ENCODE results near the gene MGME1.

Gene MGME1

DNA sequence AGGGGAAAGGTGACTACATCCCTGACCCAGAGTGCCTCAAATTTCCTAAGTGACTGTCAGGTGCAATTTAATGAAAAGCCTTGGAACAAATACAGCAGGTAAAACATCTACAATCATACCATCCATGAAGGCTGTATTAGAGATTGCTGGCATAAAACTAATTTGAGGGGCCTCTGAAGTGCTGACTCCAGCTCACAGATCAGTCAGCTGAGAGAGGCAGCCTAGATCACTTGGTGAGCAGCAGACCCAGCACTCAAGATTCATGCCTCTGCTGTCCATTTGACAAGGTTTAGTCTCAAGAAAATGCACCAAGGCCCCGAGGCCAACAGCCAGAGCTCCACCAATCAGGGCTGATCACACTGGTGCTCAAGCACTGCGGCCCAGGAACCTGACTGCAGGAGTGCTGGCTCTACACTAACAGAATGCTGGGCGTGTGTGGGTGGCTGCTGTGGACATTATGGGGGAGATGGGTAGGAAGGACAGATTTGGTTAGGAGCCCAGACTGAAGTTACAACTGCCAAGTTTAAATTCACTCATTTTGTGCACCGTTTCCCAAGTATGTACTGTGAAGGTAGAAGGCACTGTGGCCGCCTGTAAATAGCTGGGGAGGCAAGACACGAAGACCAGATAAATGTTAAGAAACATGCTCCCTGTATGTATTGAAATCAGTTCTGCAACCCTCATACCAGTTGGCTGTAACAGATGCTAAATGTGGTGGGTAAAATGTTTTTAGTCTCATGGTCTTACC lies 28.4 kb upstream of the MGME1 start:
- no peak for DNase-seq (ENCODE audit: low spot score)

DNA sequence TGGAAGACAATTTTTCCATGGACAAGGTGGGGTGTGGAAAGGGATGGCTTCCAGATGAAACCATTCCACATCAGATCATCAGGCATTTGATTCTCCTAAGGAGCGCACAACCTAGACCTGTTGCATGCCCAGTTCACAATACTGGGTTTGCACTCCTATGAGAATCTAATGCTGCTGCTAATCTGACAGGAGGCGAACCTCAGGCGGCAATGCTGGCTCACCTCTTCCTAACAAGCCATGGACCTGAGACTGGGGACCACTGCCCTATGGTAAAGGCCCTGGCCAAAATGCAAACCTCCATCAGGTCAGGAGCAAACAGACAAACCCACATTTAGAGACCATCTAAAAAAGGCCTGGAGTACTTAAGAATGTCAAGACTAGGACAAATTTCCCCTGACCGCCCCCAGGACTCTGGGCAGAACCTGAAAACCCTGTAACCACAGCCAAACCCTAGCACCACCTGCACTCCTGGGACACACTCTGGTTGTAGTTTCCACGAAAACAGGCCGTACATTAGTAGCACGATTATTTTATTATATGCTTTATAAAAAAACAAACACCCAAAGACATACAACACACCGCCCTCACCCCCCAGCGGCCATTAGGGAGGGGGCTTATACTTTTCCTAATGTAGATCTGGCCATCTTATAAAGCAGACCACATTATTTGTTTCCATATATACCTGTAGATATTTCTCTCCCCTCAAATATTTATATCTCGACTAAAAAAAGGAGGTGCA lies 27.6 kb upstream of the MGME1 start:
- DNase-seq (ENCODE audit: low spot score): no peak

DNA sequence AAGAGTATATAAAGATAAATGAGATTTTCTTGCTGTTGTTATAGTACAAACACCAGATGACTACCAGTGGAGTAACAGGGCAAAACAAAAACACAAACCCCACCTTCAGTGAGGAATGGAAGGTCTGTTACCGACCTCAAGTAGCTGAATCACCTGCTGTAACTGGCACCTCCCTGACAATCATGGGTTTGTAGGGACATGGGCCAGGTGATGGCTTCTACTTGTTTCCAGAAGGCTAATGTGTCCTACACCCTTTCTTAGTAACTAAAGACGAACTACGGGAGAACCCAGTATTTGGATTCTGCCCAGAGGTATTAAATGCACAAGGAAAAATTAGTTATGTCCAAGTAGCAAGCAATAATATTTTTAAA lies 27.0 kb upstream of the MGME1 start:
- no peak for DNase-seq (ENCODE audit: low spot score)

- peak; percentile 42 for DNase-seq (ENCODE audit: low spot score)
Observed at GRCh38 chr20:17943343-17943742, 25.5 kb upstream of the MGME1 start.

DNA sequence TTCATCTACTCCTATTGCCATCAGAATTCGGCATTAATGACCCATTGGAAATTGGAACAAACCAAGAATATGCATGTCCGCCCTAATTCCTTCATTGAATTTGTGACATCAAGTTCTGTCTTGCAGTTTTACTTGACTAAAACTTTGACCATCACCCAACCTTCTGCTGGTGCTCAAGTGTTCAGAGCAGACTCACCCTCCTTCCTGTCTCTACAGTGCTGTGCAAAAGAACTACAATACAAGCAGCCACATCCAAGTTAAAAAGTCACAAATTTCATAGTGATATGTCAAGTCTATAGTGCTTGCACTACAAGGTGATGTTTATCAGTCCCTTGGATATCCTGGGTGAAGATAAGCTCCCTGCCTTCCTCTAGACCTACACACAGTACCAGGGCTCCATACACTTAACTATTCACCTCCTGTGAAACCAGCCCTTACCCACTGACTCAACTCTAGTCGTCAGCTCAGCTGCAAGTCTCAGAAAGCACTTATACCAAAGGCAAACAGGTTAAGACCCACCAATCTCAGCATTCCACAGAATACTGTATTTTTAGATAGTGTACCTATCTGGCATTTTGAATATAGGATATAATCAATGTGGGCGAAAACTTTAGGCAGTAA lies 23.9 kb upstream of the MGME1 start:
- DNase-seq (ENCODE audit: low spot score): no peak

DNA sequence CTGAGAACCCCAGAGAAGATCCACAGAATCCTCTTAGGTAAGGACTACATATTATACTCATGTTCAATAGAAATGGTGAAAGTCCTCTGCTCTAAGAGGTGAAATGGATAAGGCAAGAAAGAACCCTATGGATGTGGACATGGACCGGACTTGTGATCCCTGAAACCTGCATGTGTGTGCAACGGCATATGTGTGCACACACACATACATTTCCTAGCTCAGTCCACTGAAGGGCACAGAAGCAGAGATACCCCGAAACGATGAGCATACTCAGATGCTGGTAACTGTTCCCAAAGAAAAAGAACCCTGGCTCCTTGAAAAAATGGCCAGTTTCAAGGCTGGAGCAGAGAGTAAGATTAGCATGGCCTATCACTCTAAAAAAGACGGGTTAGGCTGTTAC lies 22.8 kb upstream of the MGME1 start:
- DNase-seq (ENCODE audit: low spot score): no peak

DNA sequence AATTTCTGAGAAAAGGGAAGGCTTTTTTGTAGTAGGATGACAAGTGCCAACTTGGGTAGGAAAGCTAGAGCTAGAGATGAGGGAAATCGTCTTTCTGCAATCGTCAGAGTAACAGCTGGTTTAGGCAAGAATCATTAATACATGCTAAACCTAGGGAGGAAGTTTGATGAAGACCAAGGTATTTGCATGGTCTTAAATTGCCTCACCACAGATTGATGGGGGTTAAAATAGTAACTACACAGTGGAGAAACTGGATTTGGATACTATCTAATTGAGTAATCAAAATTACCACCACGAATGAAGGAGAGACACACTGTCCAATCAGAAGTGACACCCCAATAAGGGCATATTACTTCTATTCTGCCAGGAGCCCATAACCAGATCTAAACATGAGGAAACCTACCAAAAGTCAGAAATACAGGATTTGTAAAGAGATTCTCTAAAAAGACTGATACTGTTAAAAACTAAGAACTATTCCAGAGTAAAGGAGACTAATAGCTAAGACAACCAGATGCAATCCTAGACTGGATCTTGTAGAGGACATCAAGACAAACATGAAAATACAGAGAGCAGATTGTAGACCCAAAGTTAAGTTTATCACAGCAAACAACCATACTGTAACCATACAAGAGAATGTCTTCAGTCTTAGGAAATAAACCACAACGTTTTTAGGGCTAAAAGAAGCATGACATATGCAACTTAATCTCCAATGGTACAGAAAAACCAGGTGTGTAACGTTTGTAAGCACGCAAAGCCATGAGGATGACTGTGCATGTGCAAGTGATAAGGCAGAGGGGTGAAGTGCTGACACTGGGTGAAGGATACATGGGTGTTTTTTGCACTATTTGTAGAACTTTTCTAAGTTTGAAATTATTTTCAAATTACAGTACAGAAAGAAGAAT lies 22.0 kb upstream of the MGME1 start:
- no peak for DNase-seq (ENCODE audit: low spot score)

GRCh38 chr20:17947474-17947815 lies 21.4 kb upstream of the MGME1 start:
- no peak for DNase-seq (ENCODE audit: low spot score)

DNA sequence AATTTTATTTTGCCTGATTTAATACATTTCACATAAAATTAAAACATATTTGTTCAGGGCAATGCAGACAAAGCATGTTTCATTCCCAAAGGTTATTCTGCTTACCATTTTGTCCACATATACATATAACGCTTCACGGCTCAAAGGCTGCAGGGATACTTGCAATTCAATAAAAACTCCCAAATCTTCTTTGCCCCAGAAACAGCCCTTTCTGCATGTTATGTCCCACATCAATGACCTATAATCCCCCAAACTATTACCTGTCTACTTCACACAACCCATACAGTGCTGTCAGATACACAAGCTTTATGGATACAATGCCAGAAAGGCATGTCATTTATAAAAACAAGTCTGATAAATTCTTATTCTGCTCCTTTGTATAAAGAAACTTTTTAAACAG lies 20.4 kb upstream of the MGME1 start:
- DNase-seq (ENCODE audit: low spot score): no peak

GRCh38 chr20:17949899-17950298 lies 18.9 kb upstream of the MGME1 start:
- no peak for DNase-seq (ENCODE audit: low spot score)

GRCh38 chr20:17950670-17951069 lies 18.1 kb upstream of the MGME1 start:
- DNase-seq (ENCODE audit: low spot score): no peak

- DNase-seq (ENCODE audit: low spot score): no peak
Observed at GRCh38 chr20:17951323-17951722, 17.5 kb upstream of the MGME1 start.

DNA sequence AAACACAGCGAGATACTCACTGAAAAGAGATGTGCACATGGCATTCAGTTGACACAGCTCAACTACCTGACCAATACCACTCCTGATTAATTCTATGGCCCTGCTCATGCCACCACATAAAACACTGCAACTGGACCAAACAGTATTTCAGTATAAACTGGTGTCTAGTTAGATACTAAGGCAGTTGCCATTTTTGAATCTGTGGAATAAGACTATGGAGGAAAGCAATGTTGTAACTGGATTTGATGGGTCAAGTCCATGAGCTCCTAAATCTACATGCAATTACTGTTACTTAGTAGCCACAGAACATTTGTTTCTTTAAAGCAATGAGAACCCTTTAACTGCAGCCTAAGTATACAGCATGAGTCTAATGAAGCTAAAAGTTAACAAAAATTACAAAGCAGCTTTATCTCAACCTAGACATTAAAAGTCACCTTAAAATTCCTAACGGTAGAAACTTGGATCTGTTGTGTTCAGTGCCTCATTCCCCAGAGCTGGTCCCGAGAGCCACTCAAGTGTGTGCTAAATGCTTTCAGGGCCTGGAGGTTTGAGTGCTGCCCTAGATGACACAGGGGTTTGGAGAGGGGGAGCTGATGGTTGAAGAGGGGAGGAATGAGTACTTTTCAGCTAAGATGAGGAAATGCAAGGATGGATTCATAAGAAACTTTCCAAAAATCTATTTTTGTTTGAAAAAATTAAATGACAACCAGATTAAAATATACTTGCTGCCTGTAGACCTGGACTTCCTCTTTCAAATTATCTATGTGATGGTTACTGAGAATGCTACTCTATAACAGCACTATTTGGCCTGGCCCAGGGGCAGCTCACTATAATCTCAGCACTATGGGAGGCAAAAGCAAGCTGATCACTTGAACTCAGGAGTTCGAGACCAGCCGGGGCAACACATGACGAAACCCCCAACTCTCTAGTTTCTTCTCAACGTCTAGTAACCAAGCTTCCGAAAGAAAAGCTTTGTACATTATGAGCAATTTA lies 15.8 kb upstream of the MGME1 start:
- no peak for DNase-seq (ENCODE audit: low spot score)

DNA sequence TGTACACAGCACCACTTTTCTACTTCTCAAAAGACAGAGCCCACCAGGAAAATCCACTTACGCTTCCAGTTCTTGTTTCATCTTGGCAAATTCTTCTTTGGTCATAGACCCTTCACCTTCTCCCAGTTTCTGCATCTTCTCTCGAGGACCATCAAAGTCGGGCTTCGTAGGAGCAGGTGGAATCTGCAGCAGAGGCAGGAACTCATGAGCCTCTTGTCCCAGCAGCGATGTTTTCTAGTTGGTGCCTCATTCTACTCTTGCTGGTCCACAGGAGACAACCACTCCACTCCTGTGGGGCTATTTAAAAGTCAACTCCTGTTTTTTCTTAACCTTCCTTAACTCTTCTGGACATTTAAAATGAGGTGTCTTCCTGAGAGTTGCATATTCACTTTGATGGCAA lies 14.9 kb upstream of the MGME1 start:
- no peak for DNase-seq (ENCODE audit: low spot score)

GRCh38 chr20:17955302-17955701 lies 13.5 kb upstream of the MGME1 start:
- no peak for DNase-seq (ENCODE audit: low spot score)

GRCh38 chr20:17956099-17956685 lies 12.6 kb upstream of the MGME1 start:
- no peak for DNase-seq (ENCODE audit: low spot score)

DNA sequence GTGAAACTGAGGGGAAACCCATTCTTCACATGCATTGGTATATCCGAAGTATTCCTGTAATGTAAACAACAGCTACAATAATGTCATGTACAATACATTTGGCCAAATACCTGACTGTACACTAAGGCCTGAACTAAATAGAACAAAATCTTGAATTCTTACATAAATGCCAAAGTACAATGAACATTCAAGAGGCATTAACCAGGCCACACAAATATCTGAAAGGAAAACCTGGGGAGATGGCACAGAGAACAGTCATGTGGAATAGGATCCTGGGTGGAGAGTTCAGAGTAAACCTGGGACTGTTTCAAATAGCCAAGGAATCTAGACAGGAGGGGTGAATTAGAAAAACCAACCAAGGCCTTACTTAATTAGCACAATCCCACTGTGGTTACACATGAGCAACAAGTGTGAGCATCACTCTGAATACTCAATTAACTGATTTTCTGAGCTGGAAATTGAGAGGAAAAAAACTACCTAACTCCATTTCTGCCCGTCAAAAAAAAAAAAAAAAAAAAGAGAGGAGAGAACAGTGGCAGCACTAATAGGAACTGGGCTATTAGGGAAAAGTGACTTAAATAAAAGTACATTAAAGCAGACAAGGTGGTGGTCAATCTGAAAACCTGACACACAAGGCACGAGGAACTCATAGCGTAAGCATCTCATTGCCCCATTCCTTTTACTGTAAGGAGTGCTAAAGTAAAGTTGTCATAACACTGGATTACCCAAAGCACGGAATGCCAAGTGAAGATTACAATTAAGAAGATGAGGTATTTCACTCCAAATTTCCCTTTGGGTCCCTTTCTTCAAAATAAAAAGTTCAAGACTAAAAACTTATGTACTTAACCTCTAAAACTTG lies 11.1 kb upstream of the MGME1 start:
- no peak for DNase-seq (ENCODE audit: low spot score)

GRCh38 chr20:17958373-17959256 lies 10.2 kb upstream of the MGME1 start:
- DNase-seq (ENCODE audit: low spot score): no peak

DNA sequence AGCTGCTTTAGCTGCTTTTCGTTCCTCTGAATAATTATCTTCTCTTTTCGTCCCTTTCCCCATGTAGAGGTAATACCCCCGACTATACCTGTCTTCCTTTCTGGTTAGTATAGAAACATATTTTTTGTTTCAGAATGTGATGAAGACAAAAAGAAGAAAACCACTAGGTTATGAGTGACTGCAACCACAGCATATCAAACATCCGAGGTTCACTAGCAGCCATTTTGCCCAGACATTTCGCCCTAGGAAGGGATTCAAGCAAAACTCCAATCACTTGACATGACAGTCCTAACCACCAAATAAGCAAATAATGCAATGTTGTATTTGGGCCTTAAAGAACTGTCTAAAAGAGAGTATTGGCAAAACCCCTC lies 9.6 kb upstream of the MGME1 start:
- DNase-seq (ENCODE audit: low spot score): no peak
